Neuron (in vitro differentiated cells): Measurements from ENCODE around the gene FHL1.

Experiments
- H2AFZ ChIP-seq: one replicate; pipeline ENCODE4 v1.6.1; 2013; ENCODE audit warnings: low read depth, mild to moderate bottlenecking, inconsistent platforms, low read length, moderate library complexity
- H3K27me3 ChIP-seq: one replicate; pipeline ENCODE4 v1.6.1; 2013; ENCODE audit warnings: low read length; ENCODE audit not compliant: insufficient read depth
- H3K36me3 ChIP-seq: one replicate; pipeline ENCODE4 v1.6.1; 2013; ENCODE audit warnings: low read length; ENCODE audit not compliant: insufficient read depth
- H3K4me1 ChIP-seq: one replicate; pipeline ENCODE4 v1.6.1; 2013; ENCODE audit warnings: low read length; ENCODE audit not compliant: insufficient read depth
- H3K4me3 ChIP-seq: 2 replicates; pipeline ENCODE4 v1.5.1; 2013; ENCODE audit warnings: mild to moderate bottlenecking, low read length, moderate library complexity
- H3K9me3 ChIP-seq: one replicate; pipeline ENCODE4 v1.6.1; 2013; ENCODE audit warnings: low read length

FHL1 gene

DNA sequence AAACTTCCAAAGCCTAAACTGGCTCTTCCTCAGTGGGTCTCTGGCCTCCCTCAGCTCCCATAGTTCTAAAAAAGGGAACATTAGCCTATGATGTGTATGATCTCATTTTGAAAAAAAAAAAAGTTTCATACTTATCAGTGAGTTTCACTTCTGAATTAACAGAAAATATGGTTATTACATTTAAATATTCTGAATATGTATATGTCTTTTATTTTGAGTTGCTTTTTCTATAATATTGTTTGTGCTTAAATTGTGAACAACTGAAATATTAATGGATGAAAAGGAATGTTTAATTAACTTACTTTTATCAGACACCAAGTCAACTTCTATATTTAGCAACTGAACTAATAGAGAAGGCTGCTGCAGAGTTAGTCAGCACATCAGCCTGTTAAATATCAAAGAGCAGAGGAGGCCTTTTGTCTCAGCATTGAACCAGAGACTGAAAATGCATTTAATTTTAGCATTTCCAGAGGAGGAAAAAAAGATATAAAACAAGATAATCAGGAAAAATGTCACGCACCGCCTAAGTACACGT lies 20.4 kb upstream of the FHL1 start:
- H3K27me3 ChIP-seq = no peaks in the 10 kb centered on the region
- no peak overlapping the region for H2AFZ ChIP-seq
- H3K4me3 ChIP-seq = no peak overlapping the region
- H3K4me1 ChIP-seq = no peaks in the 10 kb centered on the region
- no peaks in the 10 kb centered on the region for H3K36me3 ChIP-seq
- H3K9me3 ChIP-seq = no peaks in the 10 kb centered on the region

DNA sequence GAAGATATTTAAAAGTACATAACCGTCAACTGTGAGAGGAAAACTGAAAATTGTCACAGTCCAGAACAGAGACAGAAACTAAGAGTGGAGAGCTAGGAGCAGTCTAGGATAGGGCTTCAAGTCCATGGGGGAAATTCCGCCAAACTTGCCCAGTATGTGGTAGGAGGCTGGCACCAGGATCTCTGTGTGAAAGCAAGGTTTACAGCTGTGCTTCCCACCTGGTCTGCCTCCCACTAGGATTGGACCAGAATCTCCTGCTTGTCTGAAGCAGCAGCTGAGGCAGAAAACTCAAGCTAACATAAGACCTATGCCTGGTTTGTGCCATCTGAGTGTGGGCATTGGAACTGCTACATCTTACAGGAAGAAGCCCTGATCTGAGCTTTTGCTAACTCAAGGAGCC lies 18.6 kb upstream of the FHL1 start:
- Histone ChIP-seq H3K4me1 (no peaks in the 10 kb centered on the region), H2AFZ (no peak overlapping the region), H3K9me3 (no peaks in the 10 kb centered on the region), H3K27me3 (no peaks in the 10 kb centered on the region), H3K36me3 (no peaks in the 10 kb centered on the region), H3K4me3 (no peak overlapping the region)

DNA sequence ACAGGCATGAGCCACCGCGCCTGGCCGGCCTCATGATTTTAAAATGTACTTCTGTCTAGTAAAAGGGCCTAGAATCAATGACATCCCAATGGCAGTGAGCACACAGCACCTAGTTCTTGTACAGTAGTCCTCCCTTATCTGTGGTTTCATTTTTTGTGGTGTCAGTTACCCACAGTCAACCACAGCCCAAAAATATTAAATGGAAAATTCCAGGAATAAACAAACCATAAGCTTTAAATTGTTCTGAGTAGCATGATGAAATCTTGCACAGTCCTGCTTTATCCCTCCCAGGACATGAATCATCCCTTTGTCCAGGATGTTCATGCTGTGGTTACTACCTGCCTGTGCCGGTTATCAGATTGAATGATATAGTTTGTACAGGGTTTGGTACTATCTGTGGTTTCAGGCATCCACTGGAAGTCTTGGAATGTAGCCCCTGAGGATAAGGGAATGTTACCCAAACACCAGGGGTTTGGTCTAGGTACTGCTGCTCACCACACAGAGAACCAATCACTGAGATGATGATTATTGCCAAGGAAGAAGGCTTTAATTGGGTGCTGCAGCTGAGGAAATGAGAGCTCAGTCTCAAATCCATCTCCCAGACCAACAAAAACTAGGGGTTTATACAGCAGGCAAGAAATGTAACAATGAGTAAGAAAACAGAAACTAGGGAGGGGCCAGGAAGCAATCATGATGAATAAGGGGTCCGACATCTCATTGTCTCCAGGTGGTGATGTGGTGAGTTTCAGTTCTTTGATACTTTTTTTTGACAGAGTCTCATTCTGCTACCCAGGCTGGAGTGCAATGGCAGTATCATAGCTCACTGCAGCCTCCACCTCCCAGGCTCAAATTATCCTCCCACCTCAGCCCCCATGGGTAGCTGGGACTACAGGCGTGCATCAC lies 16.2 kb upstream of the FHL1 start:
- no peak overlapping the region for H2AFZ ChIP-seq
- no peaks in the 10 kb centered on the region for H3K9me3 ChIP-seq
- no peaks in the 10 kb centered on the region for H3K27me3 ChIP-seq
- no peaks in the 10 kb centered on the region for H3K4me1 ChIP-seq
- no peak overlapping the region for H3K4me3 ChIP-seq
- no peaks in the 10 kb centered on the region for H3K36me3 ChIP-seq

DNA sequence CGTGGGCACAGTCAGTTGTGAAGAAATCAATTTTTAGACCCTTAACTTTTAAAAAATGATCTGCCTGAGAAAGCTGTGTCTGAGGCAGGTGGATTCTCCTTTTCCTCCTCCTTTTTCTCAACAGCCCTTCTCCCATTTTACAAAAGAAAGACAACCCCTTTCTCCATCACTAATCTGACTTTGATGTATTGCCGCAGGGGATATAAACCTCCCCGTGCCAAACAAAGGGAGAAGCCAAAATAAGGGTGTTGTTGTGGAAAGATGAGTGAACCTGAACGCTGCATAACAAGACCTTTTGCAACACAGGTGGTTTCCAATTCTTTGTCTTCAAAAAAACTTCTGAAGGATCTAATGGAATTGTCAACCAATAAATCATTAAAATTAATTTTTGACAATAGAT lies 8.4 kb upstream of the FHL1 start:
- Histone ChIP-seq H3K4me1 (no peaks in the 10 kb centered on the region), H3K27me3 (no peaks in the 10 kb centered on the region), H2AFZ (no peak overlapping the region), H3K4me3 (no peak overlapping the region), H3K9me3 (no peaks in the 10 kb centered on the region), H3K36me3 (no peaks in the 10 kb centered on the region)

DNA sequence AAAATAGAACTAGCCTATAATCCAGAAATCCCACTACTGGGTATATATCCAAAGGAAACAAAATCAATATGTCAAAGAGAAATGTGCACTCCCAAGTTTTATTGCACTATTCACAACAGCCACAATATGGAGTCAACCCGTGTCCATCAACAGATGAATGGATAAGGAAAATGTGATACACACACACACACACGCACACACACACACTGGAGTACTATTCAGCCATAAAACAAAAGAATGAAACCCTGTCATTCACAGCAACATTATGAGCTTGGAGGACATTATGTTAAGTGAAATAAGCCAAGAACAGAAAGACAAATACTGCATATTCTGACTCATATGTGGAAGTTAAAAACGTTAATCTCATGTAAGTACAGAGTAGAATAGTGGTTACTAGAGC lies 5.8 kb upstream of the FHL1 start:
- no peak overlapping the region for H3K4me3 ChIP-seq
- peaks cover 1% of the 10 kb centered on the region for H3K9me3 ChIP-seq
- H3K36me3 ChIP-seq = no peaks in the 10 kb centered on the region
- peaks cover 8% of the 10 kb centered on the region for H3K27me3 ChIP-seq
- no peak overlapping the region for H2AFZ ChIP-seq
- H3K4me1 ChIP-seq = peaks cover 2% of the 10 kb centered on the region

DNA sequence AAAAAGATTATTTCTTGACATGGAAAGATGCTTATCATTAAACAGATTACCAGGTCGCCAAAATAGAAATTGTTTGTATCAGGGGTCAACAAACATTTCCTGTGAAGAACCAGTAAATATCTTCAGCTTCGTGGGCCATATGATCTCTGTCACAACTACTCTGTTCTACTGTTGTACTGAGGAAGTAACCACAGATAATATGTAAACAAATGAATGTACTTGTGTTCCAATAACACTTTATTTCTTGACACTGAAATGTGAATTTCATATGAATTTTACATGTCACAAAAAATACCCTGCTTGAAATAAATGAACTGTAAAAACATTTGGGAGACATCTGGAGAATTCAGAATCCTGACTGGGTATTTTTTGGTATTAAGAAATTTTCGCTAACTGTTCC lies 4.7 kb upstream of the FHL1 start:
- Histone ChIP-seq H2AFZ (no peak overlapping the region), H3K4me3 (no peak overlapping the region), H3K27me3 (peaks cover 8% of the 10 kb centered on the region), H3K4me1 (peaks cover 2% of the 10 kb centered on the region), H3K36me3 (no peaks in the 10 kb centered on the region), H3K9me3 (peaks cover 1% of the 10 kb centered on the region)

DNA sequence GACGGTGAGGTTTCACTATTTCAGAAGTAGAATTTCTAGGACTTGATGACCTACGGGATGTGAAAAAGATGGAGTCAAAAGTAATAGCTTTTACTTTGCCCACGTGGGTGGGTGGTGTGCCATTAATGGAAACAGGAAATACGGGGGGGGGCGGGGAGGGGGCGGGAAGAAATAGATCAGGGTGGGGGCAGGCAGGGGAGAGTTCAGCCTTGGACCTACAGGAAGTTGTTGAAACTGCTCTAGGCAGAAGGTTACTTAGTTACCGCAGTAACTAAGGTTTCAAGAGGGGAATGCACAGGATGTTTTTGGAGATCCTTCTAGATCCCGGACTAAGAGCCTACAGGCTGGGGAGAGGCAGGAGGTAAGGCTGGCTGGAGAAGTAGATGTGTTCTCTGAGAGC lies 3.6 kb upstream of the FHL1 start:
- Histone ChIP-seq H3K27me3 (peaks cover 8% of the 10 kb centered on the region), H3K4me1 (peaks cover 2% of the 10 kb centered on the region), H3K9me3 (peaks cover 1% of the 10 kb centered on the region), H3K36me3 (no peaks in the 10 kb centered on the region), H3K4me3 (no peak overlapping the region), H2AFZ (no peak overlapping the region)

DNA sequence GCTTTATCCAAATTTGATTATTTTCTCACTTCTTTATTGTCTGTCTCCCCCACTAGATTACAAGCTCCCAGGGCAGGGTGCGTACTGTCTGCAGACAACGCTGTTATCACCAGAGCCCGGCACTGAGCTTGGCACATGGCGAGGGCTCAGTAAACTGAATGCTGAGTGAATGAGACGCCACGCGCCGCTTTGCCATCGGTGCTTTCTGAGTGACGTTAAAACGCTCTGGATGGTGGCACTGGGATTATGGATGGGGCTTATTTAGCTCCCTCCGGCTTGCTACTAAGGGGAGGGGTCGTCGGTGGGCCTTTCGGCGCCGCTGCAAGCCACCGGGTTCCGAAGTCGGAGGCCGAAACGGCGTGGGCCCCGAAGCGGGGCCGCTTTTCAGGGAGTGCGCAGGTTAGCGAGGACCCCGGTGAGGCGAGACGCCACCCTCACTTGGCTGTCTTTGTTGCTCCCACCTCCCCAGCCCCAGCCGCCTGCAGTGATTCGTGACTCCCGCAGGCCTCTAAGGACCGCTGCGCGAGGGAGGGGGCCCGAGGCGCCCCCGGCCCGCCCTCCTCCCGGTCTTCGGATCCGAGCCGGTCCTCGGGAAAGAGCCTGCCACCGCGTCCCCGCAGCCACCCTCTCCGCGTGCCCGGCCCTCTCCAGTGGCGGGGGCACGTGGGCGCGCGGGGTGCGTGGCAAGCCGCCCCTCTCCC lies 569 bp upstream of the FHL1 start:
- Histone ChIP-seq H3K9me3 (peaks cover 1% of the 10 kb centered on the region), H3K4me1 (peaks cover 2% of the 10 kb centered on the region), H2AFZ (peak overlapping the region; percentile 77), H3K4me3 (peak overlapping the region; percentile 67), H3K27me3 (peaks cover 8% of the 10 kb centered on the region), H3K36me3 (no peaks in the 10 kb centered on the region)

DNA sequence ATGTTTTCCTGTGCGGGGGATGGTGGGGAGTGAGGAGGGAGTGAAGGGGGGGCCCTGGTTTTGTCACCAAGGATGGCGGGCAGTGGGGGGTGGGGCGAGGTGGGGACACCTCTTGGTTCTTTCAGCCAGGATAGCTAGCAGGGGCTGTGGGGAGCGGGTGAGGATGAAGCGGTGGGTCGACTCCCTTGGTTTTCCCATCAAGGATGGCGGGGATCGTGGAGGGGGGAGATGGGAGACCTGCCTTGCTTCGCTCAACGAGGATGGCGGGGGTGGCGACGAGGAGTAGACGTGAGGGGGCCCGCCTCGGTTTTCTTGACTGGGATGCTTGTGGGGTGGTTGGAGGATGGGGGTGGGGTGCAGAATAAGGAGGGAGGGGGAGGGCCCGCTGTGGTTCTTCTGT lies 643 bp downstream of the FHL1 start:
- Histone ChIP-seq H3K27me3 (peaks cover 8% of the 10 kb centered on the region), H3K9me3 (peaks cover 1% of the 10 kb centered on the region), H3K4me3 (peak overlapping the region; percentile 54), H3K36me3 (no peaks in the 10 kb centered on the region), H3K4me1 (peaks cover 2% of the 10 kb centered on the region), H2AFZ (no peak overlapping the region)

DNA sequence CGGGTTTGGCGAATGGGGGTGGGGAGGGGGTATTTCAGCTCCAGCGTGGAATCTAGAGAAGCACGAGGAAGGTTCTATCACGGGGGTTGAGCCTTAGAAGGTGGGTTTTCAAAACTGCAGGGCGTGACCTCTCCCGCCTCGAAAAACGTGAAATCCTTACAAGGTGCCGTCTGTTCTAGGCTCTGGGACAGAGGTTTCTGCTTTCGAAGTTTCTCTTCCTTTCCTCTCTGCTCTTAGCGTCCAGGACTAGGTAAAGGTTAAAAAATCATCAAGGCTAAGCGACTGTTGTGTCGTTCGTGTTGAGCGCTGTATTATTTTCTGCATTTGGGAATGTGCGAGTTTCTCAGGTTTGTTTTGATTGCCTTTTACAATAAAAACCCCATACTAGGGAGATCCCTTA lies 1.1 kb downstream of the FHL1 start:
- H3K9me3 ChIP-seq = peaks cover 1% of the 10 kb centered on the region
- no peak overlapping the region for H2AFZ ChIP-seq
- H3K36me3 ChIP-seq = no peaks in the 10 kb centered on the region
- H3K27me3 ChIP-seq = peaks cover 8% of the 10 kb centered on the region
- H3K4me3 ChIP-seq = peak overlapping the region; percentile 12
- peaks cover 2% of the 10 kb centered on the region for H3K4me1 ChIP-seq

DNA sequence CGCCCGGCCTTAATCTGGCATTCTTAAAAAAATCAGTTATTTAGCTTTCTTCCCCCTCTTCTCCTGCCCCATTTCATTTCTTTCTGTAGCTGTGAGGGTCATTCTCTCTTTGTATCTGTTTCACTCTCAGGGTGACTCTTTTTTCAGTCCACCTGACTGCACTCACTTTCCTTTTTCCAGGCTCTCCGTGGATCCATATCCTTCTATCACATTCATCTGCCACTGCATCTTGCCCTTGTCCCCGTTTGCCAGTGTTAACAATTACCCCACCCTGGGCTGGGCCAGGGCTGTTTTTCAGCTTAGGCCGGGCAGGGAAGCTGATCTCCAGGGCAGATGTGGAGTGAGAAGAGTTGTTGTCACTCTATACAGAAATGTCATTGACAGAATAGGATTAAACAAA lies 7.7 kb downstream of the FHL1 start:
- no peaks in the 10 kb centered on the region for H3K27me3 ChIP-seq
- no peak overlapping the region for H2AFZ ChIP-seq
- no peaks in the 10 kb centered on the region for H3K9me3 ChIP-seq
- no peaks in the 10 kb centered on the region for H3K4me1 ChIP-seq
- H3K36me3 ChIP-seq = no peaks in the 10 kb centered on the region
- H3K4me3 ChIP-seq = no peak overlapping the region

DNA sequence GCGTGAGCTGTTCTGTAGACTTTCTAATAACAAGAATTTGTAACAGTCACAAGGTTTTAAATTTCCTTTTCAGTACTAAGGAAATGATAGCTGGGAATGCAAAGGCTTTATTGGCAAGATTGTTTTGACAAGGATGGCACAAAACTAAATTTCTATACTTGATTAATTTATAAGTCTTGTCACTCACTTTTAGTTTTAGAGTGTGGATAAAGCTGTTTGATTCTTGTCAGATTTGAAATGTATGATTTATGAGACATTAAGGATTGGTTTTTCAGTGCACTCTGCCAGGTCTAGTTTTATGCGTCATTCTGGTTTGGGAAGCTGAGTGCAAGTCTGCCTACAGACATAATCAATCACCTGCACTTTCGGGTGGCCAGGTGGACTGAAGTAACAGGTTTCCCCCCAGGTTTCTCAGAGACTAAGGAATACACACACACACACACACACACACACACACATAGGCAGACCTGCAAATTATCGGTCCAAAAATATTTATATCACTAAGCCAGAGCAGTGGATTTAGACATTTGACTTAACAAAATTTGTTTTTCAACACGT lies 9.3 kb downstream of the FHL1 start:
- no peaks in the 10 kb centered on the region for H3K4me1 ChIP-seq
- no peak overlapping the region for H3K4me3 ChIP-seq
- H2AFZ ChIP-seq = no peak overlapping the region
- no peaks in the 10 kb centered on the region for H3K9me3 ChIP-seq
- H3K36me3 ChIP-seq = no peaks in the 10 kb centered on the region
- H3K27me3 ChIP-seq = no peaks in the 10 kb centered on the region

DNA sequence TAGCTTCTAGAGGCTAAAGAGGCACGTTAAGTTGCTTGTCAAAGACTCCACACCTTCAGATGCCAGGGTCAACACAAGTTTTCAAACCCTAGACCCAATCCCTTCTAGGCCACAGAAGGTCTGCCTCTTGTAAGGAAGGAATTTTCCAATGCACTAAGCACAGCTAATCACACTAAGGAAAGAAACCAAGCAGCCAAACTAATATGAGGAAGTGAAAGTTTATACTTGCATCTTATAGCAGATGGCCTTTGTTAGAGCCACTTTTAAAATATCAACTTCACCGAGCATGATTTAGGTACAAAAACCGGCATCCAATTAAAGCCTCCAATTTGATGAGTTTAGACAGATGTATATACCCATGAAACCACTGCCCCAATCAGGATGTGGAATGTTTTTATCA lies 9.9 kb downstream of the FHL1 start:
- Histone ChIP-seq H3K4me1 (no peaks in the 10 kb centered on the region), H3K9me3 (no peaks in the 10 kb centered on the region), H2AFZ (no peak overlapping the region), H3K27me3 (no peaks in the 10 kb centered on the region), H3K36me3 (no peaks in the 10 kb centered on the region), H3K4me3 (no peak overlapping the region)
